Transverse colon (tissue), 4 donors: Measurements from ENCODE around the gene MPP4.

Experiments
- CTCF ChIP-seq, 5 experiments: fragments of 200-600 bp in 3 of 5; fragments of 450-650 bp in 2 of 5; sonication (generic) in 3 of 5; IDR thresholded peaks; 1 replicate in 2 of 5; 2 replicates in 3 of 5; pipeline ENCODE4 v1.5.1; 2016 to 2017; ENCODE audit warnings: antibody characterized with exemption in 5 of 5, inconsistent platforms in 3 of 5, mild to moderate bottlenecking in 2 of 5, moderate library complexity in 1 of 5
- POLR2A ChIP-seq: fragments of 450-650 bp; IDR thresholded peaks from one replicate; pipeline ENCODE4 v1.6.1; 2016; ENCODE audit warnings: antibody characterized with exemption, mild to moderate bottlenecking, moderate library complexity
- POLR2AphosphoS5 ChIP-seq, 3 donors: sonication (generic); formaldehyde crosslinking; IDR thresholded peaks; one replicate each; pipeline ENCODE4 v1.6.1; 2016; ENCODE audit warnings: antibody characterized with exemption in 3 of 3

- TF ChIP-seq POLR2A (no peak), CTCF (IDR thresholded peaks at IDR 0.05) (no peak), POLR2AphosphoS5 (IDR thresholded peaks at IDR 0.05) (no peak)
Measured at GRCh38 chr2:201669865-201670264, 28.6 kb downstream of the MPP4 start.
